OCI-LY1 (cell line): Measurements from ENCODE around the gene ZNF71.

ENCODE experiments used
- H2AFZ ChIP-seq: fragments of 200-600 bp; sonication (generic), shearing (Covaris generic); 2 replicates; pipeline ENCODE4 v1.6.0; 2014; ENCODE audit warnings: antibody characterized with exemption, mild to moderate bottlenecking, low read length
- H3F3A ChIP-seq: fragments of 200-600 bp; sonication (generic), shearing (Covaris generic); 2 replicates; pipeline ENCODE4 v1.6.0; 2014; ENCODE audit warnings: mild to moderate bottlenecking, antibody characterized with exemption, low read length, moderate library complexity; ENCODE audit not compliant: insufficient read depth
- H3K27ac ChIP-seq: fragments of 200-600 bp; sonication (generic); 2 replicates; pipeline ENCODE4 v1.5.1; 2014; ENCODE audit warnings: low read length, mixed run types, mild to moderate bottlenecking, low read depth; ENCODE audit not compliant: poor library complexity, severe bottlenecking
- H3K27me3 ChIP-seq: fragments of 200-600 bp; sonication (generic); 2 replicates; pipeline ENCODE4 v1.6.0; 2014; ENCODE audit warnings: antibody characterized with exemption, mild to moderate bottlenecking, low read length, moderate library complexity; ENCODE audit not compliant: insufficient read depth
- H3K36me3 ChIP-seq: fragments of 200-600 bp; sonication (generic); 2 replicates; pipeline ENCODE4 v1.6.1; 2014; ENCODE audit warnings: mild to moderate bottlenecking, antibody characterized with exemption, low read length, moderate library complexity, mixed read lengths; ENCODE audit not compliant: insufficient read depth
- H3K4me1 ChIP-seq: fragments of 200-600 bp; sonication (generic); 2 replicates; pipeline ENCODE4 v1.5.1; 2014; ENCODE audit warnings: mild to moderate bottlenecking, low read length, moderate library complexity; ENCODE audit not compliant: insufficient read depth, severe bottlenecking
- H3K4me2 ChIP-seq: fragments of 200-600 bp; sonication (generic), shearing (Covaris generic); 2 replicates; pipeline ENCODE4 v1.6.1; 2014; ENCODE audit warnings: low read length
- H3K4me3 ChIP-seq: fragments of 200-600 bp; sonication (generic); 2 replicates; pipeline ENCODE4 v1.5.1; 2014; ENCODE audit warnings: low read length, low read depth, mild to moderate bottlenecking, mixed read lengths; ENCODE audit not compliant: poor library complexity, severe bottlenecking
- H3K79me2 ChIP-seq: fragments of 200-600 bp; shearing (Covaris generic); 2 replicates; pipeline ENCODE4 v1.6.1; 2016; ENCODE audit warnings: mixed run types, low read length, mixed read lengths; ENCODE audit not compliant: insufficient read depth
- H3K9ac ChIP-seq: fragments of 200-600 bp; sonication (generic), shearing (Covaris generic); 2 replicates; pipeline ENCODE4 v1.6.1; 2014; ENCODE audit warnings: mild to moderate bottlenecking, low read length, mixed read lengths
- H3K9me2 ChIP-seq: fragments of 200-600 bp; sonication (generic), shearing (Covaris generic); 2 replicates; pipeline ENCODE4 v1.6.1; 2014; ENCODE audit warnings: low read depth, mild to moderate bottlenecking, low read length, mixed read lengths
- H3K9me3 ChIP-seq: fragments of 200-600 bp; shearing (Covaris generic); 2 replicates; pipeline ENCODE4 v1.6.1; 2014; ENCODE audit warnings: low read length, mixed read lengths
- H4K20me1 ChIP-seq: fragments of 200-600 bp; sonication (generic), shearing (Covaris generic); 2 replicates; pipeline ENCODE4 v1.6.0; 2016; ENCODE audit warnings: mild to moderate bottlenecking, low read length; ENCODE audit not compliant: insufficient read depth
- EZH2 ChIP-seq: fragments of 200-600 bp; sonication (generic), shearing (Covaris generic); IDR thresholded peaks from 2 replicates; pipeline ENCODE4 v1.8.0; 2017; ENCODE audit warnings: borderline replicate concordance, mixed run types, mild to moderate bottlenecking, antibody characterized with exemption, low read length, moderate library complexity, mixed read lengths
- TF ChIP-seq, protein P1 (sequence below): fragments of 200-600 bp; sonication (generic), shearing (Covaris generic); IDR thresholded peaks from 2 replicates; pipeline ENCODE4 v1.5.1; 2017; ENCODE audit warnings: mild to moderate bottlenecking, antibody characterized with exemption, low read length, moderate library complexity, mixed read lengths

ZNF71 gene

DNA sequence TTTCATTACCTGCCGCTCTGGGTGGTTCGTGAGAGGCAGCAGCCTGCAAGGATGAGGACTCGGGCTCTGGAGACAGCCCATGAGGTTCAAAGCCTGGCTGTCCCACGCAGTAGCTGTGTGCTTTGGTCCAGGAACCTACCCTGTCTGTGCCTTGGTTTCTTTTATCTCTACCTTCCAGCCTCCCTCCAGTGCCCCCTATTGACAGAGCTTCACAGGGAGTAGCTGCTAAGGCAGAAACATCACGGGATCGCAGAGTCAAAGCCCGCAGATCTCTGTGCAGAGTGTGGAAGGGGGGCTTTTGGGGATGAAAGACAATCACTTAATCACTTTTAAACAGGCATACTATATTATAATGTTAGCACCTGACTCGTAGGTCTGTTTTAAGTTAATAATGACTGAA, 16.2 kb downstream of the ZNF71 start:
- Histone ChIP-seq H4K20me1 (no peaks in the 10 kb centered on the region), H3K4me2 (no peak overlapping the region), H3F3A (no peaks in the 10 kb centered on the region), H3K27me3 (no peaks in the 10 kb centered on the region), H3K4me3 (no peak overlapping the region), H3K36me3 (no peaks in the 10 kb centered on the region; the same call in 1 of the 2 replicates), H3K4me1 (no peaks in the 10 kb centered on the region), H3K79me2 (no peaks in the 10 kb centered on the region), H3K9me3 (peaks cover 12% of the 10 kb centered on the region; the same call in 1 of the 2 replicates), H3K9ac (no peak overlapping the region), H3K27ac (no peak overlapping the region), H3K9me2 (no peaks in the 10 kb centered on the region), H2AFZ (no peak overlapping the region)
- TF ChIP-seq, protein P1, sequence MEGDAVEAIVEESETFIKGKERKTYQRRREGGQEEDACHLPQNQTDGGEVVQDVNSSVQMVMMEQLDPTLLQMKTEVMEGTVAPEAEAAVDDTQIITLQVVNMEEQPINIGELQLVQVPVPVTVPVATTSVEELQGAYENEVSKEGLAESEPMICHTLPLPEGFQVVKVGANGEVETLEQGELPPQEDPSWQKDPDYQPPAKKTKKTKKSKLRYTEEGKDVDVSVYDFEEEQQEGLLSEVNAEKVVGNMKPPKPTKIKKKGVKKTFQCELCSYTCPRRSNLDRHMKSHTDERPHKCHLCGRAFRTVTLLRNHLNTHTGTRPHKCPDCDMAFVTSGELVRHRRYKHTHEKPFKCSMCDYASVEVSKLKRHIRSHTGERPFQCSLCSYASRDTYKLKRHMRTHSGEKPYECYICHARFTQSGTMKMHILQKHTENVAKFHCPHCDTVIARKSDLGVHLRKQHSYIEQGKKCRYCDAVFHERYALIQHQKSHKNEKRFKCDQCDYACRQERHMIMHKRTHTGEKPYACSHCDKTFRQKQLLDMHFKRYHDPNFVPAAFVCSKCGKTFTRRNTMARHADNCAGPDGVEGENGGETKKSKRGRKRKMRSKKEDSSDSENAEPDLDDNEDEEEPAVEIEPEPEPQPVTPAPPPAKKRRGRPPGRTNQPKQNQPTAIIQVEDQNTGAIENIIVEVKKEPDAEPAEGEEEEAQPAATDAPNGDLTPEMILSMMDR, result no peak

- Histone ChIP-seq H3K36me3 (peaks cover 2% of the 10 kb centered on the region), H3K9ac (no peak overlapping the region), H3F3A (no peaks in the 10 kb centered on the region), H3K4me2 (no peak overlapping the region), H4K20me1 (no peaks in the 10 kb centered on the region), H3K27ac (no peak overlapping the region), H3K4me1 (no peaks in the 10 kb centered on the region), H3K9me3 (peaks cover 12% of the 10 kb centered on the region; the same call in 1 of the 2 replicates), H3K4me3 (no peak overlapping the region), H3K27me3 (no peaks in the 10 kb centered on the region), H3K79me2 (no peaks in the 10 kb centered on the region), H2AFZ (no peak overlapping the region), H3K9me2 (no peaks in the 10 kb centered on the region)
- no peak for TF ChIP-seq EZH2
- TF ChIP-seq, protein P1, result no peak
Measured at GRCh38 chr19:56612737-56613136, 17.6 kb downstream of the ZNF71 start.

GRCh38 chr19:56613639-56614038, 18.5 kb downstream of the ZNF71 start:
- Histone ChIP-seq H3K4me1 (no peaks in the 10 kb centered on the region), H3K9me3 (peaks cover 11% of the 10 kb centered on the region; the same call in 1 of the 2 replicates), H3F3A (no peaks in the 10 kb centered on the region), H2AFZ (no peak overlapping the region), H3K4me3 (no peak overlapping the region), H4K20me1 (no peaks in the 10 kb centered on the region), H3K9ac (no peak overlapping the region), H3K27me3 (no peaks in the 10 kb centered on the region), H3K4me2 (no peak overlapping the region), H3K36me3 (peaks cover 6% of the 10 kb centered on the region), H3K9me2 (no peaks in the 10 kb centered on the region), H3K27ac (no peak overlapping the region), H3K79me2 (no peaks in the 10 kb centered on the region)
- TF ChIP-seq, protein P1, result no peak
- TF ChIP-seq EZH2, result no peak
